Fibroblast of lung (primary cell): ENCODE data around the gene SLC30A5. TPM values are rescaled to one million over a fixed set of nuclear protein-coding genes. Genes with fewer than 3 reads are reported as not detected.

ENCODE experiments used
- DNase-seq, 2 donors: peaks; one replicate each; pipeline versions ENCODE4 v3.0.0 to v3.0.0-alpha.2; 2010; ENCODE audit warnings: low read depth in 2 of 2
- H2AFZ ChIP-seq: 2 replicates; pipeline ENCODE4 v1.5.1; 2012; ENCODE audit warnings: low read length, control low read depth, inconsistent platforms
- H3K27ac ChIP-seq: 2 replicates; pipeline ENCODE4 v1.5.1; 2011; ENCODE audit warnings: low read length, control low read depth; ENCODE audit not compliant: insufficient read depth
- H3K27me3 ChIP-seq: 2 replicates; pipeline ENCODE4 v1.5.1; 2011; ENCODE audit warnings: mild to moderate bottlenecking, low read length; ENCODE audit not compliant: control insufficient read depth, insufficient read depth
- H3K36me3 ChIP-seq: 2 replicates; pipeline ENCODE4 v1.5.1; 2011; ENCODE audit warnings: low read length; ENCODE audit not compliant: control insufficient read depth, insufficient read depth
- H3K4me1 ChIP-seq: 2 replicates; pipeline ENCODE4 v1.5.1; 2011; ENCODE audit warnings: low read length; ENCODE audit not compliant: control insufficient read depth, insufficient read depth; ENCODE audit errors: extremely low read depth
- H3K4me2 ChIP-seq: 2 replicates; pipeline ENCODE4 v1.5.1; 2011; ENCODE audit warnings: low read length, control low read depth; ENCODE audit not compliant: insufficient read depth; ENCODE audit errors: extremely low read depth
- H3K4me3 ChIP-seq, 4 experiments: fragments of 200-600 bp in 1 of 4; sonication (generic) in 1 of 4; replicated peaks in 1 of 4; 2 replicates each; pipeline ENCODE4 v1.5.1; 2011 to 2016; ENCODE audit warnings: low read length in 4 of 4, low read depth in 3 of 4, mild to moderate bottlenecking in 3 of 4, control low read depth in 2 of 4, inconsistent platforms in 1 of 4, mixed read lengths in 1 of 4; ENCODE audit not compliant: insufficient read depth in 1 of 4; ENCODE audit errors: control extremely low read depth in 1 of 4
- H3K79me2 ChIP-seq: 2 replicates; pipeline ENCODE4 v1.5.1; 2012; ENCODE audit warnings: mild to moderate bottlenecking, low read length, inconsistent platforms; ENCODE audit not compliant: control insufficient read depth, insufficient read depth
- H3K9ac ChIP-seq: 2 replicates; pipeline ENCODE4 v1.5.1; 2011; ENCODE audit warnings: mild to moderate bottlenecking, low read length, control low read depth; ENCODE audit not compliant: insufficient read depth
- H3K9me3 ChIP-seq: 2 replicates; pipeline ENCODE4 v1.5.1; 2012; ENCODE audit warnings: low read depth, low read length; ENCODE audit not compliant: control insufficient read depth, insufficient read depth
- H4K20me1 ChIP-seq: 2 replicates; pipeline ENCODE4 v1.5.1; 2011; ENCODE audit warnings: low read length; ENCODE audit not compliant: control insufficient read depth, insufficient read depth; ENCODE audit errors: extremely low read depth
- EZH2 ChIP-seq: IDR thresholded peaks from 2 replicates; pipeline ENCODE4 v1.5.1; 2012; ENCODE audit warnings: low read length, control low read depth, mild to moderate bottlenecking; ENCODE audit errors: missing control alignments
- polyA plus RNA-seq, 2 donors: library from polyadenylated mRNA; depleted of rRNA in 1 of 2; stranded (reverse) in 1 of 2; unstranded in 1 of 2; fragments of >200 nt; gene quantifications; 2 replicates each; pipeline ENCODE4 v1.2.1, GENCODE V29; 2011 to 2012; ENCODE audit warnings: missing spikeins in 1 of 2
- total RNA-seq: library from RNA; depleted of rRNA; stranded (reverse); fragments of >200 nt; gene quantifications from 2 replicates; pipeline ENCODE4 v1.2.1, GENCODE V29; 2014
- TF ChIP-seq, protein P1 (sequence below), 2 donors: IDR thresholded peaks in 1 of 2; conservative IDR thresholded peaks in 1 of 2; 1 replicate in 1 of 2; 2 replicates in 1 of 2; pipeline ENCODE4 v1.5.1; 2011 to 2012; ENCODE audit warnings: low read length in 2 of 2, control low read depth in 1 of 2, inconsistent platforms in 1 of 2, low read depth in 1 of 2, mild to moderate bottlenecking in 1 of 2

Gene SLC30A5
- total and polyA plus RNA-seq, 2 donors (not counting 1 experiment from before 2014, with no cell fraction given), result 48.0 to 97.1 TPM

GRCh38 chr5:69156456-69156855, 62.6 kb downstream of the SLC30A5 start:
- Histone ChIP-seq H3K27ac (no peak overlapping the region), H3K27me3 (no peaks in the 10 kb centered on the region), H3K79me2 (no peaks in the 10 kb centered on the region), H3K9ac (no peak overlapping the region), H3K4me1 (no peaks in the 10 kb centered on the region), H4K20me1 (no peaks in the 10 kb centered on the region), H3K36me3 (no peaks in the 10 kb centered on the region), H3K4me3 (no peak overlapping the region), H3K4me2 (no peak overlapping the region), H3K9me3 (no peaks in the 10 kb centered on the region), H2AFZ (no peak overlapping the region)
- TF ChIP-seq, protein P1, sequence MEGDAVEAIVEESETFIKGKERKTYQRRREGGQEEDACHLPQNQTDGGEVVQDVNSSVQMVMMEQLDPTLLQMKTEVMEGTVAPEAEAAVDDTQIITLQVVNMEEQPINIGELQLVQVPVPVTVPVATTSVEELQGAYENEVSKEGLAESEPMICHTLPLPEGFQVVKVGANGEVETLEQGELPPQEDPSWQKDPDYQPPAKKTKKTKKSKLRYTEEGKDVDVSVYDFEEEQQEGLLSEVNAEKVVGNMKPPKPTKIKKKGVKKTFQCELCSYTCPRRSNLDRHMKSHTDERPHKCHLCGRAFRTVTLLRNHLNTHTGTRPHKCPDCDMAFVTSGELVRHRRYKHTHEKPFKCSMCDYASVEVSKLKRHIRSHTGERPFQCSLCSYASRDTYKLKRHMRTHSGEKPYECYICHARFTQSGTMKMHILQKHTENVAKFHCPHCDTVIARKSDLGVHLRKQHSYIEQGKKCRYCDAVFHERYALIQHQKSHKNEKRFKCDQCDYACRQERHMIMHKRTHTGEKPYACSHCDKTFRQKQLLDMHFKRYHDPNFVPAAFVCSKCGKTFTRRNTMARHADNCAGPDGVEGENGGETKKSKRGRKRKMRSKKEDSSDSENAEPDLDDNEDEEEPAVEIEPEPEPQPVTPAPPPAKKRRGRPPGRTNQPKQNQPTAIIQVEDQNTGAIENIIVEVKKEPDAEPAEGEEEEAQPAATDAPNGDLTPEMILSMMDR (conservative IDR thresholded peaks at IDR 0.05 in 1 of 2, IDR thresholded peaks at IDR 0.05 in 1 of 2; ENCODE audit: low read depth in 1 of 2, low read length in 2 of 2), result no peak
- no peak for TF ChIP-seq EZH2
- DNase-seq, result no peak

- no peaks in the 10 kb centered on the region for H3K27me3 ChIP-seq
- H2AFZ ChIP-seq, result no peak overlapping the region
- H3K4me1 ChIP-seq, result no peaks in the 10 kb centered on the region
- TF ChIP-seq, protein P1 (conservative IDR thresholded peaks at IDR 0.05 in 1 of 2, IDR thresholded peaks at IDR 0.05 in 1 of 2; ENCODE audit: low read depth in 1 of 2, low read length in 2 of 2), result no peak
- no peak for TF ChIP-seq EZH2
- H3K79me2 ChIP-seq, result no peaks in the 10 kb centered on the region
- no peaks in the 10 kb centered on the region for H3K9me3 ChIP-seq
- H3K4me3 ChIP-seq, result no peak overlapping the region
- H3K4me2 ChIP-seq, result no peak overlapping the region
- no peak overlapping the region for H3K27ac ChIP-seq
- no peaks in the 10 kb centered on the region for H3K36me3 ChIP-seq
- no peaks in the 10 kb centered on the region for H4K20me1 ChIP-seq
- no peak for DNase-seq
- H3K9ac ChIP-seq, result no peak overlapping the region
Observed at GRCh38 chr5:69158039-69158438, 64.2 kb downstream of the SLC30A5 start.

DNA sequence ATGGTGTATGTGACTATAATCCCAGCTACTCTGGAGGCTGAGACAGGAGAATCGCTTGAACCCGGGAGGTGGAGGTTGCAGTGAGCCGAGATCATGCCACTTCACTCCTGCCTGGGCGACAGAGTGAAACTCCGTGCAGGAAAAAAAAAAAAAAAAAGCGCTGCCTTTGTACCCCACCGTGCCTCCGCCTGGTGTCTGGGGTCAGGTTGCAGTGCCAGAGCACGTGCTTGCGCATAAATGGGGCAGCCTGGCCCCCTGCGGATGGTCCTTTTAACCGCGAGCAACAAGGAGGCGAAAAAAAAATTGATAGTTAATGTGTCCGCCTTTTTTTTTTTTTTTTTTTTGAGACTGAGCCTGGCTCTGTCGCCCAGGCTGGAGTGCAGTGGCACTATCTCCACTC, 66.8 kb downstream of the SLC30A5 start:
- no peaks in the 10 kb centered on the region for H3K27me3 ChIP-seq
- no peak overlapping the region for H3K4me3 ChIP-seq
- no peaks in the 10 kb centered on the region for H3K36me3 ChIP-seq
- H3K9me3 ChIP-seq, result no peaks in the 10 kb centered on the region
- TF ChIP-seq, protein P1 (conservative IDR thresholded peaks at IDR 0.05 in 1 of 2, IDR thresholded peaks at IDR 0.05 in 1 of 2; ENCODE audit: low read depth in 1 of 2, low read length in 2 of 2), result no peak
- no peak for TF ChIP-seq EZH2
- no peak overlapping the region for H3K9ac ChIP-seq
- H3K4me1 ChIP-seq, result no peaks in the 10 kb centered on the region
- H3K79me2 ChIP-seq, result no peaks in the 10 kb centered on the region
- H4K20me1 ChIP-seq, result no peaks in the 10 kb centered on the region
- no peak overlapping the region for H2AFZ ChIP-seq
- no peak overlapping the region for H3K27ac ChIP-seq
- H3K4me2 ChIP-seq, result no peak overlapping the region
- DNase-seq, result no peak
